Ishikawa (cell line): Measurements from ENCODE around the gene TMEM117.
A peak's percentile ranks its signal among the peaks of the same experiment; 100 is the strongest.

Experiments
- CEBPB ChIP-seq: IDR thresholded peaks from 2 replicates; pipeline ENCODE4 v1.6.1; 2012
- CREB1 ChIP-seq: IDR thresholded peaks from 2 replicates; pipeline ENCODE4 v1.6.1; 2012; ENCODE audit warnings: low read depth
- EP300 ChIP-seq: IDR thresholded peaks from 2 replicates; pipeline ENCODE4 v1.6.1; 2012; ENCODE audit warnings: borderline replicate concordance
- FOXM1 ChIP-seq: IDR thresholded peaks from 2 replicates; pipeline ENCODE4 v1.6.1; 2012; ENCODE audit warnings: low read depth, borderline replicate concordance
- MAX ChIP-seq: IDR thresholded peaks from 2 replicates; pipeline ENCODE4 v1.6.1; 2012
- NFIC ChIP-seq: IDR thresholded peaks from 2 replicates; pipeline ENCODE4 v1.6.1; 2012
- RAD21 ChIP-seq: IDR thresholded peaks from 2 replicates; pipeline ENCODE4 v1.6.1; 2012; ENCODE audit warnings: low read depth
- REST ChIP-seq: IDR thresholded peaks from 2 replicates; pipeline ENCODE4 v1.6.1; 2012; ENCODE audit warnings: low read depth, mild to moderate bottlenecking
- TAF1 ChIP-seq: IDR thresholded peaks from 2 replicates; pipeline ENCODE4 v1.6.1; 2012; ENCODE audit warnings: low read depth, mild to moderate bottlenecking
- TCF12 ChIP-seq: IDR thresholded peaks from 2 replicates; pipeline ENCODE4 v1.6.1; 2012; ENCODE audit warnings: low read depth
- TEAD4 ChIP-seq: IDR thresholded peaks from 2 replicates; pipeline ENCODE4 v1.6.1; 2012
- USF1 ChIP-seq: IDR thresholded peaks from 2 replicates; pipeline ENCODE4 v1.6.1; 2012
- YY1 ChIP-seq: IDR thresholded peaks from 2 replicates; pipeline ENCODE4 v1.6.1; 2012; ENCODE audit warnings: low read depth

GRCh38 chr12:44224399-44225148 is 388.7 kb downstream of the TMEM117 start:
- TF ChIP-seq YY1 (no peak), CEBPB (no peak), MAX (no peak), TEAD4 (no peak), NFIC (peak; percentile 70), TAF1 (no peak), FOXM1 (no peak), REST (no peak), EP300 (no peak), CREB1 (no peak), USF1 (no peak), TCF12 (no peak), RAD21 (no peak)
